SK-N-SH treated with all-trans-retinoic acid at 6 μM for 48 hours (cell line): Measurements from ENCODE around the gene PLCB2.

Source experiments
- ATAC-seq: fragments of 200-7000 bp; cut with Tn5 transposase; 3 replicates; pipeline ENCODE4 v1.9.1; 2020; ENCODE audit warnings: mild to moderate bottlenecking, moderate library complexity
- ARNTL ChIP-seq: fragments of 450-650 bp; formaldehyde crosslinking; IDR thresholded peaks from 2 replicates; pipeline ENCODE4 v1.5.0; 2020; ENCODE audit warnings: low read depth, mild to moderate bottlenecking, moderate library complexity, borderline replicate concordance
- CSDC2 ChIP-seq: fragments of 250-450 bp; sonication (Bioruptor Pico); IDR thresholded peaks from 2 replicates; pipeline ENCODE4 v1.5.0; 2020; ENCODE audit warnings: mild to moderate bottlenecking, moderate library complexity
- ESRRG ChIP-seq: fragments of 250-450 bp; sonication (Bioruptor Pico); IDR thresholded peaks from 2 replicates; pipeline ENCODE4 v1.6.1; 2021; ENCODE audit warnings: mild to moderate bottlenecking
- PPARA ChIP-seq: fragments of 250-450 bp; sonication (Bioruptor Pico); IDR thresholded peaks from 2 replicates; pipeline ENCODE4 v1.5.0; 2020; ENCODE audit warnings: mild to moderate bottlenecking, borderline replicate concordance
- RARB ChIP-seq: fragments of 250-450 bp; sonication (Bioruptor Pico); IDR thresholded peaks from 2 replicates; pipeline ENCODE4 v1.8.0; 2021; ENCODE audit warnings: mild to moderate bottlenecking, moderate library complexity
- SNAI2 ChIP-seq: fragments of 250-450 bp; sonication (Bioruptor Pico); IDR thresholded peaks from 2 replicates; pipeline ENCODE4 v1.5.0; 2020; ENCODE audit warnings: mild to moderate bottlenecking, moderate library complexity
- TSHZ2 ChIP-seq: fragments of 250-450 bp; sonication (Bioruptor Pico); IDR thresholded peaks from 2 replicates; pipeline ENCODE4 v1.5.0; 2020; ENCODE audit warnings: mild to moderate bottlenecking, moderate library complexity
- ZC3H10 ChIP-seq: fragments of 250-450 bp; sonication (Bioruptor Pico); IDR thresholded peaks from 2 replicates; pipeline ENCODE4 v1.5.1; 2021; ENCODE audit warnings: mild to moderate bottlenecking, moderate library complexity
- ZFP3 ChIP-seq: fragments of 250-450 bp; sonication (Bioruptor Pico); IDR thresholded peaks from 2 replicates; pipeline ENCODE4 v1.5.0; 2020; ENCODE audit warnings: mild to moderate bottlenecking, moderate library complexity
- ZNF565 ChIP-seq: fragments of 450-650 bp; formaldehyde crosslinking; conservative IDR thresholded peaks from 2 replicates; pipeline ENCODE4 v1.5.0; 2020; ENCODE audit warnings: low read depth, mild to moderate bottlenecking, moderate library complexity
- ZNF8 ChIP-seq: fragments of 450-650 bp; formaldehyde crosslinking; IDR thresholded peaks from 2 replicates; pipeline ENCODE4 v1.5.0; 2020; ENCODE audit warnings: mild to moderate bottlenecking, moderate library complexity

Gene PLCB2

GRCh38 chr15:40239404-40239692 is 68.4 kb downstream of the PLCB2 start:
- TF ChIP-seq ZFP3 (no peak), TSHZ2 (CRISPR knock-in tag) (no peak), ZNF8 (CRISPR knock-in tag) (no peak), RARB (CRISPR knock-in tag) (no peak), SNAI2 (no peak), CSDC2 (CRISPR knock-in tag) (no peak), ZNF565 (CRISPR knock-in tag) (no peak), ARNTL (no peak), ZC3H10 (CRISPR knock-in tag) (no peak), ESRRG (CRISPR knock-in tag) (no peak)
- TF ChIP-seq, all 23 proteins: peak for 0
- ATAC-seq, result peak; percentile 16

GRCh38 chr15:40238532-40239403 is 69.0 kb downstream of the PLCB2 start, which contains the start of gene PAK6:
Gene PAK6 (plus strand): TSS chr15:40239063. CDS start chr15:40264786, 25,723 bp downstream.
- TF ChIP-seq PPARA (CRISPR knock-in tag) (no peak), SNAI2 (no peak)
- peak; percentile 73 for ATAC-seq
